Coronary artery (tissue), 2 donors: ENCODE results near the gene TTC21A.

Experiments
- DNase-seq: peaks from one replicate; pipeline ENCODE4 v3.0.0-alpha.2; 2017; ENCODE audit warnings: low spot score
- H3K27ac ChIP-seq, 2 donors: fragments of 200-600 bp; sonication (generic); one replicate each; pipeline ENCODE4 v1.5.1; 2016 to 2019
- H3K4me3 ChIP-seq: fragments of 200-600 bp; sonication (generic); 2 replicates; pipeline ENCODE4 v1.5.1; 2016; ENCODE audit warnings: mild to moderate bottlenecking, moderate library complexity
- TF ChIP-seq, protein P1 (sequence below): fragments of 200-600 bp; sonication (generic); IDR thresholded peaks from one replicate; pipeline ENCODE4 v1.5.1; 2019; ENCODE audit warnings: antibody characterized with exemption

TTC21A gene

DNA sequence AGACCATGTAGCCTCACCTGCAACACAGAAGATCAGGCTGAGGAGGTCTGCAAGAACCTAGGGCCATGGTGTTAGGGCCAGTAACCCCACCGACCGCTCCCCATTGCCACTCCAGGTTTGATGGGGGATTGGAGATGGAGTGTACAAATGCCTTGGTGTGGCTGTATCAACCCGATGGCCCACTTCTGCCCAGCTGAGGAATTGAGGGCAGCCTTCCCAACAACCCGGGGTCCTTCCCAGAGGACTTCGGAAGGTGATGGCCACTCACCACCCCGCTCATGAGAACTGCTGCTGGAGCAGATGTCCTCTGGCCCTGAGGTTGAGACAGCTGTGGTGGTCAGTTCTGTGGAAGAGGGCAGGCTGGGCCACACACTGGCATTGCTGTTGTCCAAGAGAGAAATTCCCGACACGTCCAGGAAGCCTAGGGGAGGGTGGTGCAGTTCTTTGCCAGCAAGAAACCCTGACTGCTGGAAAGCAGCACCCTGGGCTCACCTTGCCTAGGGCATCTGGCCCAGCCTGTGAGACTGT is 8.9 kb upstream of the TTC21A start:
- TF ChIP-seq, protein P1, sequence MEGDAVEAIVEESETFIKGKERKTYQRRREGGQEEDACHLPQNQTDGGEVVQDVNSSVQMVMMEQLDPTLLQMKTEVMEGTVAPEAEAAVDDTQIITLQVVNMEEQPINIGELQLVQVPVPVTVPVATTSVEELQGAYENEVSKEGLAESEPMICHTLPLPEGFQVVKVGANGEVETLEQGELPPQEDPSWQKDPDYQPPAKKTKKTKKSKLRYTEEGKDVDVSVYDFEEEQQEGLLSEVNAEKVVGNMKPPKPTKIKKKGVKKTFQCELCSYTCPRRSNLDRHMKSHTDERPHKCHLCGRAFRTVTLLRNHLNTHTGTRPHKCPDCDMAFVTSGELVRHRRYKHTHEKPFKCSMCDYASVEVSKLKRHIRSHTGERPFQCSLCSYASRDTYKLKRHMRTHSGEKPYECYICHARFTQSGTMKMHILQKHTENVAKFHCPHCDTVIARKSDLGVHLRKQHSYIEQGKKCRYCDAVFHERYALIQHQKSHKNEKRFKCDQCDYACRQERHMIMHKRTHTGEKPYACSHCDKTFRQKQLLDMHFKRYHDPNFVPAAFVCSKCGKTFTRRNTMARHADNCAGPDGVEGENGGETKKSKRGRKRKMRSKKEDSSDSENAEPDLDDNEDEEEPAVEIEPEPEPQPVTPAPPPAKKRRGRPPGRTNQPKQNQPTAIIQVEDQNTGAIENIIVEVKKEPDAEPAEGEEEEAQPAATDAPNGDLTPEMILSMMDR = no peak
- DNase-seq = no peak
- no peak overlapping the region for H3K27ac ChIP-seq
- H3K4me3 ChIP-seq = no peak overlapping the region

DNA sequence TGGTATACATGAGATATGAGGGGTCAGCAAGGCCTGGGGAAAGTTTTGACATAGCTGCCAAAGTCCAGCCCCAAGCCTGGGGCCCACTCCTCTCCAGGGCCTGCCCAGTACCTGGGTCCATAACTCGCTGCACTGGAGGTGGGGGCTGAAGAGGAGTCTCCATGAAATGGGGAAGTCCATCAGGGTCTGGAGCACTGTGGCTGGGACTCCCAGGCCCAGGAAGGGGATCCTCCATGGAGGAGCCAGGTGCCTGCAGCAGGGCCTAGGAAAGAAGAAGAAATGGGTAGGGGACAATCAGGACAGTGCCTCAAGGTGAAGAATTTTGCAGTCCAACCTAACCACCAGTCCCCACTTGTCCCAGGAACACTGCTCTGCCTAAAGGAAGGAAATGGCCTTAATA is 8.2 kb upstream of the TTC21A start:
- TF ChIP-seq, protein P1 = no peak
- no peak overlapping the region for H3K4me3 ChIP-seq
- no peak for DNase-seq
- no peak overlapping the region for H3K27ac ChIP-seq

DNA sequence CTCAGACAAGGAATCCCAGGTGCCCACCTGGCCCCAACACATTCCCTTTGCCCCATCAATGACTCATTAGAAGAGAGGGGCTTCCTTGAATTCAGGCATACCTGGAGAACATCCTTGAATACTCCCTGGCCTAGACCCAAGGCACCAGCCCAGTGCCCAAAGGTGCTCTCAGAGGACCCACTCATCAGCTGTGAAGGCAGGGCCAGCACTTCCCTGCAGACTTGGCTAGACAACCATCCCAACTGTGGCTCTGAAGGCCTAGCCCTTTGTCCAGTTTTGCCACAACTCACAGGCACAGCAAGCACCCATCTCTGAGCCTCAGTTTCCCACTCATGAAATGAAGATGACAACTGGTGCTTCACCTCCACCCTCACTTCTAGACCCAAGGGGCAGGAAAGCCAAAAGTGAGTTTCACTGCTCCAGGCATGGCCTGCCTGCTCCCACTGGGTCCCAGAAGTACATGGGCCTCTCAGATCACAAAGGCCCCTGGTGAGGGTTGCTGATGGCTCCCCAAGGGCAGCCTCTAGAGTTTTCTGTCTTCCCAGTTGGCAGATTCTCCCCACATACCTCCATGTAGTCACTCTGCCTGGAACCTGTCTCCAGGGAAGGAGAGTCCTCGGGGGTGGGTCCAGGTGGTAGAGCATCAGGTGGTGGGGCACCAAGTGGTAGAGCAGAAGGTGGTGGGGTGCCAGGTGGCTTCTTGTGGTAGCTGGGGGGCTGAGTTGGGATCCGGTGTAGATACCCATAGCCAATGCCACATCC is 7.6 kb upstream of the TTC21A start:
- Histone ChIP-seq H3K4me3 (no peak overlapping the region), H3K27ac (no peak overlapping the region)
- TF ChIP-seq, protein P1 = no peak
- no peak for DNase-seq

DNA sequence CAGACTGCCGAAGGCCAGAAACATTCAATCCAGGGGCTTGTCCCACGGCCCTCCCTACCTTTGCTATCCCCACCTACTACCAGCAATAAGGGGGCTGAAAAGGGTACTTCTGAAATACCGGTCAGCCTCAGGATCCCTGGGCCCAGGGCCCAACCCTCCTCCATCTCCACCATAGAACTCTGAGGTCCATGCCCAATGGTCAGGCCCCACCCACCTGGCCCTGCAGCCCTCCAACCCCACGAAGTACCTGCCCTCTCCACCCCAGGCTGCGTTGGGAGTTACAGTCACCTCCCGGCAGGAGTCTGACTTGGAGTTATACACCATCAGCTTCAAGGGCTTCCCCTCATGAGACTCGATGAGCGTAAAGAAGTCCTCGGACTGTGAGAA is 7.0 kb upstream of the TTC21A start:
- TF ChIP-seq, protein P1 = no peak
- no peak overlapping the region for H3K4me3 ChIP-seq
- H3K27ac ChIP-seq = no peak overlapping the region
- no peak for DNase-seq

DNA sequence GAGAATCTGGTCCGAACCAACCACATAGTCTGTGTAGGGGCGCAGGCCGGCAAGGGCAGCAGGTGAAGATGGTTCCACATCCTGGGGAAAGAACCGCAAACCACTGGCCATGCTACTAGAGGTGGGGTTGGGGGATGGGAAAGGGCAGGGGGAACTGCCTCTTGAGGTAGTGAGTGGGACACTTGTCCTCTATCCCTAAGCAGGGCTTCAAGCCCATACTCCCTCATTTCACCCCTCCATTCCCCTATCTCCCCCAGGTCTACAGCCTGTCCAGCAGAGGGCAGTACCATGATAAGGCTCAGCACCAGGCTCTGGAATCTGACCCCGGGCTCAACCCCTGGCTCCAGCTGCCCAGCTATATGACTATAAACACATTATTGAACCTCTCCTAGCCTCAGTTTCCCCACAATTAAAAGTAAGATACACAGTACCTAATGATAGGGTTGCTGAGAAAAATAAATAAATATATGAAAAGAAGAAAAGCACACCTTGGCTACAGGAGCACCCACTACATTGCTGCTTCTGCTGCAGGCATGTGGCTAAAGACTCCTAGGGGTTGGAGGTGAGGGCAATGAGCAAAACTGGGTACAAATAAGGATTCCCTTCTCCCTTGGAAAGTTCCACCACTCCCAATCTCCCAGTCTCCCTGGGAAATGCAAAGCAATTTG is 6.3 kb upstream of the TTC21A start:
- no peak overlapping the region for H3K27ac ChIP-seq
- DNase-seq = no peak
- TF ChIP-seq, protein P1 = peak; percentile 33
- H3K4me3 ChIP-seq = no peak overlapping the region

DNA sequence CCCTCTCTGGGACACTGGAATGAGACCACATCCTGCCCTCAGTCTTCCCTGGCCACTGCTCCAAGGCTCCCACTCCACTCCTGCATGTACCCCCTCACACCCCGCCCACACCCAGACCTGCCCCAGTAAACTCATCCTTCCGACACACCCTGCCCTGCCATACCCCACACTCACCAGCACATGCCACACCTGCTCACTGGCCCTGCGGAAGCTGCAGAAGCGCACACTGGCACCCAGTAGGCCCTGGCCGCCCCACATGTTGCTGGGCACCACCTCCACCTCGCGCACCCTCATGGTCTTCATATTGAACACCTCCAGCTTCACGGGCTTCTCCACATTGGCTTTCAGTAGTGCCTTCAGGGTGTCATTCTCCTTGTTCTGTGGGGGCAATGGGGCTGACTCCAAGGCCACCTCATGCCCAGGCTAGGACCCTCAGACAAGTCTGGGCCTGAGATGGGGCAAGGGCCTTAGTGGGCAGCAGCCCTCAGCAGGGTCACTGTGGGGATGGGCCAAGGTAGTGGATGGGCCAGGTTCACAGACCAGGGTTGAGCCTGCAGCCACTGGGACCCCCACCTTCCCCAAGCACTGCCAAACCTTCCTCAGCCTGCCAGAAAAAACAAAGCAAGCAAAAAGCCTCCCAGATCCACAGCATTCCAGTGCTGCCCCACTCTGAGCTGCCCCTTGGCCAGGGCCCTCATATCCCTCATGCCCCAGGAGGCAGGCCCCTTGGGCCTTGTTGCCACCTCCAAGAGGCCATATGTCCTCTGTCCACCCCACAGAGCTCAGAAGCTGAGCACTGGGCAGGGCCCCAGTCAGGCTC is 4.8 kb upstream of the TTC21A start:
- DNase-seq = no peak
- TF ChIP-seq, protein P1 = no peak
- Histone ChIP-seq H3K4me3 (no peak overlapping the region), H3K27ac (peak overlapping the region in 1 of 2 donors; percentile 96)
